Endothelial cell of umbilical vein (primary cell): ENCODE measurements around the gene GNG3. TPM values are rescaled to one million over a fixed set of nuclear protein-coding genes. Genes with fewer than 3 reads are reported as not detected.

Experiments used
- BruUV-seq: library from RNA; stranded (reverse); fragments of 400-500 nt; replicated peaks from 2 replicates; lab custom pipeline; 2021; lab: Mats Ljungman, UMichigan
- CTCF ChIA-PET: fragments of 300-600, 350-600 bp; sonication (Branson Sonifier 250); formaldehyde crosslinking; loops from one replicate; lab custom pipeline; 2021; ENCODE audit warnings: antibody characterized with exemption, inconsistent platforms; lab: Charles Lee
- POLR2A ChIA-PET: fragments of 300-600, 350-600 bp; sonication (Branson Sonifier 250); formaldehyde crosslinking; loops from one replicate; lab custom pipeline; 2021; ENCODE audit warnings: antibody characterized with exemption, inconsistent platforms; lab: Charles Lee
- DNase-seq: peaks from one replicate; pipeline ENCODE4 v3.0.0-alpha.2; 2011; ENCODE audit warnings: low read depth, low spot score
- FAIRE-seq: peaks from 2 replicates; lab custom pipeline; 2011; peaks lifted over from hg19 to GRCh38; lab: Jason Lieb, UNC
- H2AFZ ChIP-seq: 2 replicates; pipeline ENCODE4 v1.6.0; 2012; ENCODE audit warnings: low read depth, low read length, control low read depth, inconsistent platforms
- H3K27ac ChIP-seq: 2 replicates; pipeline ENCODE4 v1.5.1; 2011; ENCODE audit warnings: low read depth, mild to moderate bottlenecking, control low read depth, low read length, moderate library complexity; ENCODE audit not compliant: insufficient read depth
- H3K27me3 ChIP-seq, 2 experiments: 2 replicates each; pipeline versions ENCODE4 v1.6.0 to v1.6.1; 2011; ENCODE audit warnings: low read length in 2 of 2, mixed read lengths in 1 of 2; ENCODE audit not compliant: control insufficient read depth in 2 of 2, insufficient read depth in 2 of 2
- H3K36me3 ChIP-seq, 2 experiments: 2 replicates in 1 of 2; 3 replicates in 1 of 2; pipeline ENCODE4 v1.5.1; 2011; ENCODE audit warnings: low read length in 2 of 2, mild to moderate bottlenecking in 1 of 2, moderate library complexity in 1 of 2; ENCODE audit not compliant: control insufficient read depth in 2 of 2, insufficient read depth in 2 of 2; ENCODE audit errors: extremely low read depth in 1 of 2
- H3K4me1 ChIP-seq: 3 replicates; pipeline ENCODE4 v1.5.1; 2011; ENCODE audit warnings: mild to moderate bottlenecking, low read length; ENCODE audit not compliant: control insufficient read depth, insufficient read depth; ENCODE audit errors: extremely low read depth
- H3K4me2 ChIP-seq: 2 replicates; pipeline ENCODE4 v1.6.1; 2011; ENCODE audit warnings: low read length, control low read depth, mixed read lengths; ENCODE audit not compliant: insufficient read depth
- H3K4me3 ChIP-seq, 3 experiments: fragments of 200-600 bp in 1 of 3; sonication (generic), shearing (Covaris generic) in 1 of 3; replicated peaks in 1 of 3; 2 replicates each; pipeline ENCODE4 v1.5.1; 2011 to 2016; ENCODE audit warnings: control low read depth in 3 of 3, low read length in 3 of 3, mild to moderate bottlenecking in 2 of 3, inconsistent platforms in 1 of 3, low read depth in 1 of 3, moderate library complexity in 1 of 3; ENCODE audit not compliant: insufficient read depth in 1 of 3
- H3K79me2 ChIP-seq: 2 replicates; pipeline ENCODE4 v1.6.0; 2012; ENCODE audit warnings: low read length, inconsistent platforms; ENCODE audit not compliant: control insufficient read depth, insufficient read depth
- H3K9ac ChIP-seq: replicated peaks from 2 replicates; pipeline ENCODE3; 2011; ENCODE audit warnings: low read length, control low read depth; ENCODE audit not compliant: insufficient read depth; ENCODE audit errors: extremely low read depth
- H3K9me1 ChIP-seq: replicated peaks from 3 replicates; pipeline ENCODE4 v1.6.0; 2011; ENCODE audit warnings: mild to moderate bottlenecking, low read length; ENCODE audit not compliant: control insufficient read depth, insufficient read depth; ENCODE audit errors: extremely low read depth
- H3K9me3 ChIP-seq: replicated peaks from 2 replicates; pipeline ENCODE4 v1.5.1; 2012; ENCODE audit warnings: low read length, inconsistent platforms; ENCODE audit not compliant: control insufficient read depth, insufficient read depth
- H4K20me1 ChIP-seq: replicated peaks from 2 replicates; pipeline ENCODE3; 2011; ENCODE audit warnings: mild to moderate bottlenecking, low read length; ENCODE audit not compliant: control insufficient read depth, insufficient read depth; ENCODE audit errors: extremely low read depth
- EZH2 ChIP-seq: IDR thresholded peaks from 2 replicates; pipeline ENCODE4 v1.6.1; 2012; ENCODE audit warnings: borderline replicate concordance, low read depth, mild to moderate bottlenecking, moderate library complexity, low read length, inconsistent platforms; ENCODE audit not compliant: severe bottlenecking
- FOS ChIP-seq: IDR thresholded peaks from 2 replicates; pipeline ENCODE4 v1.6.1; 2011; ENCODE audit warnings: mild to moderate bottlenecking, low read length, moderate library complexity, borderline replicate concordance; ENCODE audit not compliant: insufficient read depth
- GATA2 ChIP-seq: IDR thresholded peaks from 2 replicates; pipeline ENCODE4 v1.7.0; 2011; ENCODE audit warnings: low read depth, mild to moderate bottlenecking, moderate library complexity, mixed read lengths, low read length; ENCODE audit not compliant: insufficient read length, insufficient read depth
- JUN ChIP-seq: IDR thresholded peaks from 2 replicates; pipeline ENCODE4 v1.6.1; 2011; ENCODE audit warnings: borderline replicate concordance, low read depth; ENCODE audit not compliant: insufficient read length, insufficient read depth
- MYC ChIP-seq: IDR thresholded peaks from one replicate; pipeline ENCODE4 v1.6.1; 2011; ENCODE audit warnings: mild to moderate bottlenecking, low read depth, low read length
- POLR2A ChIP-seq: IDR thresholded peaks from 2 replicates; pipeline ENCODE4 v1.6.1; 2012; ENCODE audit warnings: low read depth, mild to moderate bottlenecking, control low read depth, low read length
- POLR2AphosphoS5 ChIP-seq: IDR thresholded peaks from 2 replicates; pipeline ENCODE4 v1.6.1; 2012; ENCODE audit warnings: low read depth, mild to moderate bottlenecking, control low read depth, low read length, moderate library complexity; ENCODE audit not compliant: insufficient read depth
- dilution Hi-C: fragments of 300-500 bp; cut with MboI; formaldehyde crosslinking; loops from one replicate; pipeline ENCODE4 v1.15.0; 2019; ENCODE audit warnings: low sequenced_read_pairs; ENCODE audit not compliant: extremely low pct_ligation_motif_present
- intact Hi-C: fragments of 100-400 bp; cut with micrococcal nuclease; formaldehyde crosslinking; loops from one replicate; pipeline ENCODE4 v1.10.0; 2022
- polyA plus RNA-seq, 4 experiments: library from polyadenylated mRNA; depleted of rRNA in 3 of 4; stranded (reverse) in 3 of 4; unstranded in 1 of 4; fragments of >200 nt; gene quantifications; 2 replicates each; pipeline versions ENCODE4 v1.2.1 to v1.2.3, GENCODE V29; 2011 to 2012; ENCODE audit warnings: missing spikeins in 1 of 4
- total RNA-seq: library from RNA; stranded (reverse); gene quantifications from 2 replicates; pipeline ENCODE4 v1.2.3, GENCODE V29; 2021
- TF ChIP-seq, protein P1 (sequence below): IDR thresholded peaks from 2 replicates; pipeline ENCODE4 v1.6.1; 2011; ENCODE audit not compliant: insufficient read depth, insufficient read length
- TF ChIP-seq, protein P2 (sequence below), 2 donors: IDR thresholded peaks; 1 replicate in 1 of 2; 2 replicates in 1 of 2; pipeline ENCODE4 v1.5.1; 2011; ENCODE audit warnings: low read length in 2 of 2, mild to moderate bottlenecking in 2 of 2, moderate library complexity in 2 of 2, control low read depth in 1 of 2, inconsistent platforms in 1 of 2, low read depth in 1 of 2; ENCODE audit not compliant: insufficient read depth in 1 of 2; ENCODE audit errors: extremely low read depth in 1 of 2

Gene GNG3
- total and polyA plus RNA-seq, 2 donors (not counting 3 experiments of a cell fraction or from before 2014, with no cell fraction given): not detected

DNA sequence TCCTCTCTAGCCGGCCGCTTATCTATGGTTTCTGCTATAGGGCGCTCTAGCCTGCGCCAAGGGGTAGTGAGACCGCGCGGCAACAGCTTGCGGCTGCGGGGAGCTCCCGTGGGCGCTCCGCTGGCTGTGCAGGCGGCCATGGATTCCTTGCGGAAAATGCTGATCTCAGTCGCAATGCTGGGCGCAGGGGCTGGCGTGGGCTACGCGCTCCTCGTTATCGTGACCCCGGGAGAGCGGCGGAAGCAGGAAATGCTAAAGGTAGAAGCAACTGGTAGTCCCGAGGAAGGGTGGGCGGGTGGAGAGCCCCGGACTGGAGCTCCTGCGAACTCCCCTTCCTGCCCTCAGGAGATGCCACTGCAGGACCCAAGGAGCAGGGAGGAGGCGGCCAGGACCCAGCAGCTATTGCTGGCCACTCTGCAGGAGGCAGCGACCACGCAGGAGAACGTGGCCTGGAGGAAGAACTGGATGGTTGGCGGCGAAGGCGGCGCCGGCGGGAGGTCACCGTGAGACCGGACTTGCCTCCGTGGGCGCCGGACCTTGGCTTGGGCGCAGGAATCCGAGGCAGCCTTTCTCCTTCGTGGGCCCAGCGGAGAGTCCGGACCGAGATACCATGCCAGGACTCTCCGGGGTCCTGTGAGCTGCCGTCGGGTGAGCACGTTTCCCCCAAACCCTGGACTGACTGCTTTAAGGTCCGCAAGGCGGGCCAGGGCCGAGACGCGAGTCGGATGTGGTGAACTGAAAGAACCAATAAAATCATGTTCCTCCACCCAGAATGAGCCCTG, 35.7 kb upstream of the GNG3 start, which contains the start of the genes LBHD1 and UQCC3:
TSS of gene LBHD1 (minus strand) at position 660 of the 782 bp plus-strand sequence. CDS start 2,236 bp downstream, outside the sequence.
TSS of gene UQCC3 (plus strand) at position 66 of the 782 bp plus-strand sequence. CDS start at position 139, 73 bp downstream.
- dilution Hi-C loops: no loop called here
- peaks cover 25% of the 10 kb centered on the region for H3K79me2 ChIP-seq
- peak within 1 kb of the TSS; percentile 95 for H2AFZ ChIP-seq
- H3K36me3 ChIP-seq: peaks cover 0 to 8% of the 10 kb centered on the region in 2 experiments
- no peaks in the 10 kb centered on the region for H3K9me1 ChIP-seq
- ChIA-PET CTCF (interaction anchor here (0.8 to 3.2 kb wide), 7 partner anchors 9 to 277 kb away, joined by 3 to 30 read pairs (median 4); partner anchors contain the start of gene EEF1G), POLR2A (interaction anchor here (0.6 to 1.7 kb wide), 8 partner anchors 9 to 170 kb away, joined by 3 to 9 read pairs (median 5); partner anchors contain the start of genes GANAB, INTS5, MTA2 and TUT1)
- H3K27me3 ChIP-seq: no peaks in the 10 kb centered on the region
- H4K20me1 ChIP-seq: no peaks in the 10 kb centered on the region
- H3K4me1 ChIP-seq: peaks cover 10% of the 10 kb centered on the region
- intact Hi-C loops: no loop called here
- H3K9ac ChIP-seq: peak within 1 kb of the TSS; percentile 80
- H3K4me2 ChIP-seq: peak within 1 kb of the TSS; percentile 96
- TF ChIP-seq FOS (no peak), POLR2A (peak; percentile 61), GATA2 (no peak), POLR2AphosphoS5 (peak; percentile 75), MYC (no peak), JUN (no peak), EZH2 (no peak)
- TF ChIP-seq, protein P1, sequence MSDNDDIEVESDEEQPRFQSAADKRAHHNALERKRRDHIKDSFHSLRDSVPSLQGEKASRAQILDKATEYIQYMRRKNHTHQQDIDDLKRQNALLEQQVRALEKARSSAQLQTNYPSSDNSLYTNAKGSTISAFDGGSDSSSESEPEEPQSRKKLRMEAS: no peak
- TF ChIP-seq, protein P2, sequence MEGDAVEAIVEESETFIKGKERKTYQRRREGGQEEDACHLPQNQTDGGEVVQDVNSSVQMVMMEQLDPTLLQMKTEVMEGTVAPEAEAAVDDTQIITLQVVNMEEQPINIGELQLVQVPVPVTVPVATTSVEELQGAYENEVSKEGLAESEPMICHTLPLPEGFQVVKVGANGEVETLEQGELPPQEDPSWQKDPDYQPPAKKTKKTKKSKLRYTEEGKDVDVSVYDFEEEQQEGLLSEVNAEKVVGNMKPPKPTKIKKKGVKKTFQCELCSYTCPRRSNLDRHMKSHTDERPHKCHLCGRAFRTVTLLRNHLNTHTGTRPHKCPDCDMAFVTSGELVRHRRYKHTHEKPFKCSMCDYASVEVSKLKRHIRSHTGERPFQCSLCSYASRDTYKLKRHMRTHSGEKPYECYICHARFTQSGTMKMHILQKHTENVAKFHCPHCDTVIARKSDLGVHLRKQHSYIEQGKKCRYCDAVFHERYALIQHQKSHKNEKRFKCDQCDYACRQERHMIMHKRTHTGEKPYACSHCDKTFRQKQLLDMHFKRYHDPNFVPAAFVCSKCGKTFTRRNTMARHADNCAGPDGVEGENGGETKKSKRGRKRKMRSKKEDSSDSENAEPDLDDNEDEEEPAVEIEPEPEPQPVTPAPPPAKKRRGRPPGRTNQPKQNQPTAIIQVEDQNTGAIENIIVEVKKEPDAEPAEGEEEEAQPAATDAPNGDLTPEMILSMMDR (IDR thresholded peaks at IDR 0.05; ENCODE audit: extremely low read depth in 1 of 2, insufficient read depth in 1 of 2, low read depth in 1 of 2, low read length in 2 of 2): peak in 1 of 2 donors; percentile 0
- DNase-seq (peak; percentile 88), FAIRE-seq (peak; percentile 80)
- peak within 1 kb of the TSS; percentile 69 for H3K27ac ChIP-seq
- peak within 1 kb of the TSS; percentile 49 to 92 (median 77) for H3K4me3 ChIP-seq
- no peaks in the 10 kb centered on the region for H3K9me3 ChIP-seq
- TSS peak; percentile 1 for BruUV-seq
